Keratinocyte (primary cell): Measurements from ENCODE around the gene MTMR11. TPM values are rescaled to one million over a fixed set of nuclear protein-coding genes. Genes with fewer than 3 reads are reported as not detected.
"Not testable (repeated sequence)": the region's sequence is repeated elsewhere in the genome, so short reads cannot be mapped to it uniquely, and the experiment has no call there.

Experiments used
- DNase-seq: peaks from one replicate; pipeline ENCODE4 v3.0.0-alpha.2; 2011; ENCODE audit warnings: low read depth, missing footprints, low spot score
- FAIRE-seq: peaks from 2 replicates; lab custom pipeline; 2011; peaks lifted over from hg19 to GRCh38; lab: Jason Lieb, UNC
- H2AFZ ChIP-seq: 2 replicates; pipeline ENCODE4 v1.6.0; 2012; ENCODE audit warnings: low read length, control low read depth, inconsistent platforms; ENCODE audit not compliant: control insufficient read depth
- H3K27ac ChIP-seq: 2 replicates; pipeline ENCODE4 v1.5.1; 2011; ENCODE audit warnings: low read length; ENCODE audit not compliant: control insufficient read depth, insufficient read depth
- H3K27me3 ChIP-seq: 3 replicates; pipeline ENCODE4 v1.6.0; 2011; ENCODE audit warnings: low read length; ENCODE audit not compliant: control insufficient read depth, insufficient read depth; ENCODE audit errors: extremely low read depth
- H3K36me3 ChIP-seq, 2 experiments: 2 replicates in 1 of 2; 3 replicates in 1 of 2; pipeline ENCODE4 v1.5.1; 2011; ENCODE audit warnings: low read length in 2 of 2, mild to moderate bottlenecking in 1 of 2; ENCODE audit not compliant: control insufficient read depth in 2 of 2, insufficient read depth in 2 of 2; ENCODE audit errors: extremely low read depth in 1 of 2
- H3K4me1 ChIP-seq: 3 replicates; pipeline ENCODE4 v1.5.1; 2011; ENCODE audit warnings: low read length; ENCODE audit not compliant: control insufficient read depth, insufficient read depth; ENCODE audit errors: extremely low read depth
- H3K4me2 ChIP-seq: 3 replicates; pipeline ENCODE4 v1.6.0; 2011; ENCODE audit warnings: low read depth, low read length; ENCODE audit not compliant: control insufficient read depth, insufficient read depth; ENCODE audit errors: extremely low read depth
- H3K4me3 ChIP-seq, 3 experiments: fragments of 200-600 bp in 1 of 3; sonication (generic) in 1 of 3; 2 replicates in 2 of 3; 3 replicates in 1 of 3; pipeline ENCODE4 v1.5.1; 2011 to 2016; ENCODE audit warnings: low read length in 3 of 3, mild to moderate bottlenecking in 3 of 3, control low read depth in 2 of 3, inconsistent platforms in 1 of 3, low read depth in 1 of 3, mixed read lengths in 1 of 3, mixed run types in 1 of 3, moderate library complexity in 1 of 3; ENCODE audit not compliant: control insufficient read depth in 2 of 3, insufficient read depth in 2 of 3; ENCODE audit errors: extremely low read depth in 1 of 3
- H3K79me2 ChIP-seq: 2 replicates; pipeline ENCODE4 v1.6.0; 2012; ENCODE audit warnings: low read length; ENCODE audit not compliant: control insufficient read depth, insufficient read depth
- H3K9ac ChIP-seq: 3 replicates; pipeline ENCODE4 v1.6.0; 2011; ENCODE audit warnings: low read length; ENCODE audit not compliant: control insufficient read depth, insufficient read depth; ENCODE audit errors: extremely low read depth
- H3K9me1 ChIP-seq: 3 replicates; pipeline ENCODE4 v1.6.0; 2011; ENCODE audit warnings: low read length; ENCODE audit not compliant: control insufficient read depth, insufficient read depth; ENCODE audit errors: extremely low read depth
- H3K9me3 ChIP-seq: 2 replicates; pipeline ENCODE4 v1.5.1; 2012; ENCODE audit warnings: low read depth, low read length; ENCODE audit not compliant: control insufficient read depth
- H4K20me1 ChIP-seq: 3 replicates; pipeline ENCODE4 v1.6.0; 2011; ENCODE audit warnings: low read length; ENCODE audit not compliant: control insufficient read depth, insufficient read depth; ENCODE audit errors: extremely low read depth
- CTCF ChIP-seq, 3 experiments: IDR thresholded peaks in 1 of 3; conservative IDR thresholded peaks in 1 of 3; optimal IDR thresholded peaks in 1 of 3; 2 replicates in 2 of 3; 3 replicates in 1 of 3; pipeline versions ENCODE3 to v1.5.1; 2011; ENCODE audit warnings: low read length in 3 of 3, mild to moderate bottlenecking in 3 of 3, moderate library complexity in 2 of 3, control low read depth in 1 of 3, inconsistent platforms in 1 of 3; ENCODE audit not compliant: insufficient read depth in 2 of 3; ENCODE audit errors: extremely low read depth in 1 of 3
- EZH2 ChIP-seq: IDR thresholded peaks from one replicate; pipeline ENCODE4 v1.6.1; 2012; ENCODE audit warnings: inconsistent platforms, mild to moderate bottlenecking, low read length, moderate library complexity
- dilution Hi-C: fragments of 300-500 bp; cut with MboI; formaldehyde crosslinking; loops from one replicate; pipeline ENCODE4 v1.7.0; 2020; ENCODE audit warnings: low sequenced_read_pairs; ENCODE audit not compliant: extremely low pct_ligation_motif_present
- polyA plus RNA-seq, 5 experiments: library from polyadenylated mRNA; depleted of rRNA in 3 of 5; stranded (reverse) in 3 of 5; stranded (forward) in 1 of 5; unstranded in 1 of 5; fragments of >200 nt; gene quantifications; 1 replicate in 1 of 5; 2 replicates in 3 of 5; 3 replicates in 1 of 5; pipeline versions ENCODE4 v1.2.1 to v1.2.3, GENCODE V29; 2011 to 2012; ENCODE audit warnings: missing spikeins in 2 of 5, low read depth in 1 of 5, low replicate concordance in 1 of 5

The MTMR11 gene
- polyA plus RNA-seq, 1 donor (not counting 4 experiments of a cell fraction or from before 2014, with no cell fraction given), result 11.8 TPM

DNA sequence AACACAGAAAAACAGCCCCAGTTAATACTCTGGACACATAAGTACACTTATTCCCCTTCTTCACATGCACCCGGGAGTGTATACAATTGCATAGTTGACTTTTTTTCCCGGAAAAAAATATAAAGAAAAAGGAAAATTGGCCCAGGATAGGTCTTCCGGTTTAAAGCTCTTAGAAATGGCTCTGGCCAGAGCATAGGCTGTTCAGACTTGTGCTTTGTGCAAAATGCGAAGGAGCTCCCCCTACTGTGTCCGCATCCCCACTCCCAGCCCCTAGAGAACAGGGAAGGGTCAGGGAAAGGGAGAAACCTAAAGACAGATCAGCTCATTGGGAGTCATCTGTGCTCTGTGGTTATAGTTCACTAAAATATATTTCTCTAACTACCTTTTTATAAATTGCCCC is 5.5 kb upstream of the MTMR11 start:
- H3K4me1 ChIP-seq, result peaks cover 40% of the 10 kb centered on the region
- no peaks in the 10 kb centered on the region for H3K9me3 ChIP-seq
- no peaks in the 10 kb centered on the region for H3K27me3 ChIP-seq
- no peak overlapping the region for H3K4me3 ChIP-seq
- no peak overlapping the region for H3K9ac ChIP-seq
- H3K79me2 ChIP-seq, result no peaks in the 10 kb centered on the region
- H2AFZ ChIP-seq, result peak overlapping the region; percentile 32
- H3K9me1 ChIP-seq, result no peaks in the 10 kb centered on the region
- FAIRE-seq (no peak), DNase-seq (no peak)
- H3K27ac ChIP-seq, result peak overlapping the region; percentile 50
- peak overlapping the region; percentile 62 for H3K4me2 ChIP-seq
- dilution Hi-C loops, result no loop called here
- H4K20me1 ChIP-seq, result no peaks in the 10 kb centered on the region
- H3K36me3 ChIP-seq, result peaks cover 5 to 15% of the 10 kb centered on the region in 2 experiments
- TF ChIP-seq EZH2, result no peak
- peak in 2 of 3 experiments; percentile 35 to 62 for TF ChIP-seq CTCF (optimal IDR thresholded peaks at IDR 0.05 in 1 of 3, IDR thresholded peaks at IDR 0.05 in 1 of 3, conservative IDR thresholded peaks at IDR 0.05 in 1 of 3; ENCODE audit: extremely low read depth in 1 of 3, insufficient read depth in 2 of 3, low read length in 3 of 3)

DNA sequence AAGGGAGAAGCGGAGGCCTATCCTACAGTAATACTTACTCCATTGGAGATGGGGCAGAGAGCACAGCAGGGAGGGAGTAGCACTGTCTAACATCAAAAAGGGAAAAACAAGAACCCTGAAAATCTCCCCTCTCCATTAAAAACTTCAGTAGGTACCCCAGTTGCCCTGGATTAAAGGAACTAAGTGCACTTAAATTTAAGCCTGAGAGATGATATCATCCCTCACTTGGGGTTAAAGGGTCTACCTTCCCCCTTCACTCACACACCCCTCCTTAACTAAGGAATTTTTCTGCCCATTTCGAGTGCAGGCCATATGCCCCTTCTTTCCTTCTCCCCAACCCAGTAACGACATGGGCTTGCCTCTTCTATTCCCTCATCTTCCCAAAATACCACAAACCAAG is 3.7 kb upstream of the MTMR11 start:
- no peak for DNase-seq
- H3K4me2 ChIP-seq, result no peak overlapping the region
- H3K9ac ChIP-seq, result no peak overlapping the region
- H2AFZ ChIP-seq, result no peak overlapping the region
- no peaks in the 10 kb centered on the region for H3K9me1 ChIP-seq
- H3K27me3 ChIP-seq, result no peaks in the 10 kb centered on the region
- peaks cover 5 to 13% of the 10 kb centered on the region in 2 experiments for H3K36me3 ChIP-seq
- H3K4me1 ChIP-seq, result peaks cover 57% of the 10 kb centered on the region
- dilution Hi-C loops, result no loop called here
- no peak overlapping the region for H3K4me3 ChIP-seq
- no peak overlapping the region for H3K27ac ChIP-seq
- TF ChIP-seq EZH2, result no peak
- TF ChIP-seq CTCF (optimal IDR thresholded peaks at IDR 0.05 in 1 of 3, IDR thresholded peaks at IDR 0.05 in 1 of 3, conservative IDR thresholded peaks at IDR 0.05 in 1 of 3; ENCODE audit: extremely low read depth in 1 of 3, insufficient read depth in 2 of 3, low read length in 3 of 3), result no peak
- H4K20me1 ChIP-seq, result no peaks in the 10 kb centered on the region
- no peak for FAIRE-seq
- H3K9me3 ChIP-seq, result no peaks in the 10 kb centered on the region
- H3K79me2 ChIP-seq, result peaks cover 7% of the 10 kb centered on the region

DNA sequence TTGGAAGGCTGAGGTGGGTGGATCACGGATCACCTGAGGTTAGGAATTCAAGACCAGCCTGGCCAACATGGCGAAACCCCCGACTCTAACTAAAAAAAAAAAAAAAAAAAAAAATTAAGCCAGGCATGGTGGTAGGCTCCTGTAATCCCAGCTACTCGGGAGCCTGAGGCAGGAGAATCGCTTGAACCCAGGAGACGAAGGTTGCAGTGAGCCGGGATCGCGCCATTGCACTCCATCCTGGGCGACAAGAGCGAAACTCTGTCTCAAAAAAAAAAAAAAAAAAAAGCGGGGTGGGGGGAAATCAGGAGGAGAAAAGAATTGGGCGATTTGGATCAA is 2.0 kb upstream of the MTMR11 start:
- H4K20me1 ChIP-seq, DNase-seq, H3K36me3 ChIP-seq, H3K79me2 ChIP-seq, dilution Hi-C loops, H3K9me1 ChIP-seq, FAIRE-seq, H3K9me3 ChIP-seq, H3K27me3 ChIP-seq: not testable (repeated sequence)
- H2AFZ ChIP-seq, result peak overlapping the region; percentile 51
- peak overlapping the region; percentile 93 for H3K4me2 ChIP-seq
- peaks cover 57% of the 10 kb centered on the region for H3K4me1 ChIP-seq
- peak overlapping the region; percentile 73 for H3K9ac ChIP-seq
- peak overlapping the region; percentile 86 for H3K27ac ChIP-seq
- peak overlapping the region; percentile 15 to 68 (median 64) for H3K4me3 ChIP-seq
